ENCODE data around the gene LYSMD4.
A peak's percentile ranks its signal among the peaks of the same experiment; 100 is the strongest.
"Not testable (repeated sequence)": the region's sequence is repeated elsewhere in the genome, so short reads cannot be mapped to it uniquely, and the experiment has no call there.

LYSMD4 gene

GRCh38 chr15:99738021-99738847 lies 5.0 kb upstream of the LYSMD4 start:
- Histone ChIP-seq H3K9ac (ENCODE audit: low read depth, low read length) (no peak overlapping the region), H3K36me3 (ENCODE audit: insufficient read depth, low read length) (no peaks in the 10 kb centered on the region), H3K4me1 (ENCODE audit: insufficient read depth, low read length) (no peaks in the 10 kb centered on the region), H3K9me3 (ENCODE audit: control insufficient read depth, insufficient read depth, low read length) (no peaks in the 10 kb centered on the region)

GRCh38 chr15:99736702-99737101 lies 3.5 kb upstream of the LYSMD4 start:
- Histone ChIP-seq H3K4me1 (ENCODE audit: insufficient read depth, low read length) (no peaks in the 10 kb centered on the region), H3K36me3 (ENCODE audit: insufficient read depth, low read length) (no peaks in the 10 kb centered on the region), H3K9me3 (ENCODE audit: control insufficient read depth, insufficient read depth, low read length) (no peaks in the 10 kb centered on the region), H3K9ac (ENCODE audit: low read depth, low read length) (no peak overlapping the region)

- H3K9me3 ChIP-seq (ENCODE audit: control insufficient read depth, insufficient read depth, low read length), result no peaks in the 10 kb centered on the region
- H3K4me1 ChIP-seq (ENCODE audit: insufficient read depth, low read length), result peaks cover 1% of the 10 kb centered on the region; the same call in 1 of the 2 replicates
- no peaks in the 10 kb centered on the region for H3K36me3 ChIP-seq (ENCODE audit: insufficient read depth, low read length)
- no peak overlapping the region for H3K9ac ChIP-seq (ENCODE audit: low read depth, low read length)
Observed at GRCh38 chr15:99735868-99736267, 2.6 kb upstream of the LYSMD4 start.

GRCh38 chr15:99734575-99734974 lies 1.3 kb upstream of the LYSMD4 start:
- Histone ChIP-seq H3K9ac (ENCODE audit: low read depth, low read length) (no peak overlapping the region), H3K36me3 (ENCODE audit: insufficient read depth, low read length) (no peaks in the 10 kb centered on the region), H3K9me3 (ENCODE audit: control insufficient read depth, insufficient read depth, low read length) (no peaks in the 10 kb centered on the region), H3K4me1 (ENCODE audit: insufficient read depth, low read length) (peaks cover 10% of the 10 kb centered on the region; the same call in 1 of the 2 replicates)

- not testable (repeated sequence) for H3K9me3 ChIP-seq (ENCODE audit: control insufficient read depth, insufficient read depth, low read length)
- H3K9ac ChIP-seq (ENCODE audit: low read depth, low read length), result peak overlapping the region; percentile 61; the same call in 1 of the 2 replicates
Observed at GRCh38 chr15:99734040-99734291, 729 bp upstream of the LYSMD4 start.

GRCh38 chr15:99732751-99733267 lies 428 bp downstream of the LYSMD4 start:
- H3K36me3 ChIP-seq (ENCODE audit: insufficient read depth, low read length), result peaks cover 10% of the 10 kb centered on the region
- H3K9ac ChIP-seq (ENCODE audit: low read depth, low read length), result peak overlapping the region; percentile 73; the same call in 1 of the 2 replicates
- no peaks in the 10 kb centered on the region for H3K9me3 ChIP-seq (ENCODE audit: control insufficient read depth, insufficient read depth, low read length)
- H3K4me1 ChIP-seq (ENCODE audit: insufficient read depth, low read length), result peaks cover 10% of the 10 kb centered on the region; the same call in 1 of the 2 replicates

More at GRCh38 chr15:99734040-99734291, 729 bp upstream of the LYSMD4 start:
- not testable (repeated sequence) for H3K36me3 ChIP-seq (ENCODE audit: insufficient read depth, low read length)
- H3K4me1 ChIP-seq (ENCODE audit: insufficient read depth, low read length), result peaks cover 10% of the 10 kb centered on the region; the same call in 1 of the 2 replicates

GRCh38 chr15:99732124-99732750 lies 1.0 kb downstream of the LYSMD4 start:
- peaks cover 10% of the 10 kb centered on the region; the same call in 1 of the 2 replicates for H3K4me1 ChIP-seq (ENCODE audit: insufficient read depth, low read length)
- H3K36me3 ChIP-seq (ENCODE audit: insufficient read depth, low read length), result peaks cover 10% of the 10 kb centered on the region
- H3K9me3 ChIP-seq (ENCODE audit: control insufficient read depth, insufficient read depth, low read length), result no peaks in the 10 kb centered on the region
- peak overlapping the region; percentile 73 for H3K9ac ChIP-seq (ENCODE audit: low read depth, low read length)

GRCh38 chr15:99731336-99732123 lies 1.7 kb downstream of the LYSMD4 start:
- H3K9ac ChIP-seq (ENCODE audit: low read depth, low read length), result peak overlapping the region; percentile 73
- no peaks in the 10 kb centered on the region for H3K9me3 ChIP-seq (ENCODE audit: control insufficient read depth, insufficient read depth, low read length)
- H3K4me1 ChIP-seq (ENCODE audit: insufficient read depth, low read length), result peaks cover 10% of the 10 kb centered on the region; the same call in 1 of the 2 replicates
- peaks cover 10% of the 10 kb centered on the region for H3K36me3 ChIP-seq (ENCODE audit: insufficient read depth, low read length)

GRCh38 chr15:99729920-99730319 lies 3.3 kb downstream of the LYSMD4 start:
- H3K9ac ChIP-seq (ENCODE audit: low read depth, low read length), result no peak overlapping the region
- peaks cover 10% of the 10 kb centered on the region for H3K9me3 ChIP-seq (ENCODE audit: control insufficient read depth, insufficient read depth, low read length)
- peaks cover 10% of the 10 kb centered on the region for H3K36me3 ChIP-seq (ENCODE audit: insufficient read depth, low read length)
- H3K4me1 ChIP-seq (ENCODE audit: insufficient read depth, low read length), result peaks cover 10% of the 10 kb centered on the region; the same call in 1 of the 2 replicates

- peaks cover 13% of the 10 kb centered on the region for H3K9me3 ChIP-seq (ENCODE audit: control insufficient read depth, insufficient read depth, low read length)
- peaks cover 10% of the 10 kb centered on the region for H3K36me3 ChIP-seq (ENCODE audit: insufficient read depth, low read length)
- H3K4me1 ChIP-seq (ENCODE audit: insufficient read depth, low read length), result peaks cover 10% of the 10 kb centered on the region; the same call in 1 of the 2 replicates
- no peak overlapping the region for H3K9ac ChIP-seq (ENCODE audit: low read depth, low read length)
Observed at GRCh38 chr15:99729327-99729726, 3.9 kb downstream of the LYSMD4 start.

- no peak overlapping the region for H3K9ac ChIP-seq (ENCODE audit: low read depth, low read length)
- H3K4me1 ChIP-seq (ENCODE audit: insufficient read depth, low read length), result peaks cover 10% of the 10 kb centered on the region; the same call in 1 of the 2 replicates
- H3K36me3 ChIP-seq (ENCODE audit: insufficient read depth, low read length), result peaks cover 10% of the 10 kb centered on the region
- H3K9me3 ChIP-seq (ENCODE audit: control insufficient read depth, insufficient read depth, low read length), result peaks cover 13% of the 10 kb centered on the region
Observed at GRCh38 chr15:99728916-99729315, 4.3 kb downstream of the LYSMD4 start.

GRCh38 chr15:99727733-99728132 lies 5.5 kb downstream of the LYSMD4 start:
- Histone ChIP-seq H3K4me1 (ENCODE audit: insufficient read depth, low read length) (peaks cover 10% of the 10 kb centered on the region; the same call in 1 of the 2 replicates), H3K36me3 (ENCODE audit: insufficient read depth, low read length) (peaks cover 10% of the 10 kb centered on the region), H3K9ac (ENCODE audit: low read depth, low read length) (no peak overlapping the region), H3K9me3 (ENCODE audit: control insufficient read depth, insufficient read depth, low read length) (peaks cover 13% of the 10 kb centered on the region)

- H3K9ac ChIP-seq (ENCODE audit: low read depth, low read length), result no peak overlapping the region
- peaks cover 13% of the 10 kb centered on the region for H3K9me3 ChIP-seq (ENCODE audit: control insufficient read depth, insufficient read depth, low read length)
- peaks cover 10% of the 10 kb centered on the region; the same call in 1 of the 2 replicates for H3K4me1 ChIP-seq (ENCODE audit: insufficient read depth, low read length)
- H3K36me3 ChIP-seq (ENCODE audit: insufficient read depth, low read length), result peaks cover 10% of the 10 kb centered on the region
Observed at GRCh38 chr15:99727330-99727729, 5.9 kb downstream of the LYSMD4 start.

GRCh38 chr15:99726333-99726732 lies 6.9 kb downstream of the LYSMD4 start:
- Histone ChIP-seq H3K4me1 (ENCODE audit: insufficient read depth, low read length) (peaks cover 10% of the 10 kb centered on the region; the same call in 1 of the 2 replicates), H3K9ac (ENCODE audit: low read depth, low read length) (no peak overlapping the region), H3K36me3 (ENCODE audit: insufficient read depth, low read length) (peaks cover 10% of the 10 kb centered on the region), H3K9me3 (ENCODE audit: control insufficient read depth, insufficient read depth, low read length) (peaks cover 13% of the 10 kb centered on the region)
